Cardiac muscle cell (in vitro differentiated cells and primary cell): Measurements from ENCODE around the gene B3GNT4. TPM values are rescaled to one million over a fixed set of nuclear protein-coding genes. Genes with fewer than 3 reads are reported as not detected.

Source experiments
- DNase-seq, 2 donors: peaks; one replicate each; pipeline versions ENCODE4 v3.0.0 to v3.0.0-alpha.2; 2010 to 2017; ENCODE audit warnings: low read depth in 1 of 2, low spot score in 1 of 2
- H3K27ac ChIP-seq: fragments of 200-600 bp; sonication (generic); 2 replicates; pipeline ENCODE4 v1.5.1; 2016
- H3K27me3 ChIP-seq: fragments of 200-600 bp; sonication (generic); 2 replicates; pipeline ENCODE4 v1.6.0; 2016; ENCODE audit warnings: control low read depth
- H3K36me3 ChIP-seq: fragments of 200-600 bp; sonication (generic); 2 replicates; pipeline ENCODE4 v1.5.1; 2016; ENCODE audit warnings: control low read depth
- H3K4me1 ChIP-seq: fragments of 200-600 bp; sonication (generic); 2 replicates; pipeline ENCODE4 v1.8.1; 2017; ENCODE audit warnings: low read depth, mild to moderate bottlenecking, mixed run types
- H3K4me3 ChIP-seq: fragments of 200-600 bp; sonication (generic); 2 replicates; pipeline ENCODE4 v1.5.1; 2016; ENCODE audit warnings: mild to moderate bottlenecking
- H3K9me3 ChIP-seq: fragments of 200-600 bp; sonication (generic); 2 replicates; pipeline ENCODE4 v1.5.1; 2017; ENCODE audit warnings: low read depth, mild to moderate bottlenecking, control low read depth
- polyA plus RNA-seq: library from polyadenylated mRNA; unstranded; fragments of >200 nt; fragmentation: Nextera tagmentation; extraction: Ambion mirVana; gene quantifications from 2 replicates; pipeline ENCODE4 v1.2.1, GENCODE V29; 2016
- total RNA-seq: library from RNA; depleted of rRNA; stranded (reverse); fragments of >200 nt; gene quantifications from 2 replicates; pipeline ENCODE4 v1.2.3, GENCODE V29; 2016
- TF ChIP-seq, protein P1 (sequence below): IDR thresholded peaks from 2 replicates; pipeline ENCODE4 v1.5.1; 2012; ENCODE audit warnings: low read depth, mild to moderate bottlenecking, low read length

Gene B3GNT4
- total and polyA plus RNA-seq, 2 experiments from 2014 or later = 0.12 to 2.2 TPM

GRCh38 chr12:122208073-122208820 is 4.7 kb downstream of the B3GNT4 start:
- Histone ChIP-seq H3K36me3 (peaks cover 38% of the 10 kb centered on the region), H3K4me1 (no peaks in the 10 kb centered on the region), H3K27ac (no peak overlapping the region), H3K27me3 (peaks cover 24% of the 10 kb centered on the region), H3K9me3 (no peaks in the 10 kb centered on the region), H3K4me3 (no peak overlapping the region)
- DNase-seq = no peak
- TF ChIP-seq, protein P1, sequence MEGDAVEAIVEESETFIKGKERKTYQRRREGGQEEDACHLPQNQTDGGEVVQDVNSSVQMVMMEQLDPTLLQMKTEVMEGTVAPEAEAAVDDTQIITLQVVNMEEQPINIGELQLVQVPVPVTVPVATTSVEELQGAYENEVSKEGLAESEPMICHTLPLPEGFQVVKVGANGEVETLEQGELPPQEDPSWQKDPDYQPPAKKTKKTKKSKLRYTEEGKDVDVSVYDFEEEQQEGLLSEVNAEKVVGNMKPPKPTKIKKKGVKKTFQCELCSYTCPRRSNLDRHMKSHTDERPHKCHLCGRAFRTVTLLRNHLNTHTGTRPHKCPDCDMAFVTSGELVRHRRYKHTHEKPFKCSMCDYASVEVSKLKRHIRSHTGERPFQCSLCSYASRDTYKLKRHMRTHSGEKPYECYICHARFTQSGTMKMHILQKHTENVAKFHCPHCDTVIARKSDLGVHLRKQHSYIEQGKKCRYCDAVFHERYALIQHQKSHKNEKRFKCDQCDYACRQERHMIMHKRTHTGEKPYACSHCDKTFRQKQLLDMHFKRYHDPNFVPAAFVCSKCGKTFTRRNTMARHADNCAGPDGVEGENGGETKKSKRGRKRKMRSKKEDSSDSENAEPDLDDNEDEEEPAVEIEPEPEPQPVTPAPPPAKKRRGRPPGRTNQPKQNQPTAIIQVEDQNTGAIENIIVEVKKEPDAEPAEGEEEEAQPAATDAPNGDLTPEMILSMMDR = no peak

DNA sequence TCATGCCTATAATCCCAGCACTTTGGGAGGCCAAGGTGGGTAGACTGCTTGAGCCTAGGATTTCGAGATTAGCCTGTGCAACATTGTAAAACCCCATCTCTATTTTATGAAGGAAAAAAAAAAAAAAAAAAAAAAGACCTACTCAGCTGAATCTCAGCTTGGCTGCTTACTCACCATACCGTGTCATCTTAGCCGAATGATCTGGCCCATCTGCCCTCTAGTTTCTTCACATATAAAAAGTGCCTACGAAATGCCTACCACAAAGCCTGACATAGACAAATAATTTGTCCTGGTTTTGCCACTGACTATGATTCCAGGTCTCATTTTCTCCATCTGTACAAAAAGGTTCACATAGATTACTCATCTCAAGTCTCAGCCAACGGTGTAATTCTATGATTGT is 12.3 kb downstream of the B3GNT4 start:
- Histone ChIP-seq H3K36me3 (peaks cover 73% of the 10 kb centered on the region), H3K27me3 (no peaks in the 10 kb centered on the region), H3K4me1 (no peaks in the 10 kb centered on the region), H3K27ac (no peak overlapping the region), H3K4me3 (no peak overlapping the region), H3K9me3 (no peaks in the 10 kb centered on the region)
- TF ChIP-seq, protein P1 = no peak
- no peak for DNase-seq

DNA sequence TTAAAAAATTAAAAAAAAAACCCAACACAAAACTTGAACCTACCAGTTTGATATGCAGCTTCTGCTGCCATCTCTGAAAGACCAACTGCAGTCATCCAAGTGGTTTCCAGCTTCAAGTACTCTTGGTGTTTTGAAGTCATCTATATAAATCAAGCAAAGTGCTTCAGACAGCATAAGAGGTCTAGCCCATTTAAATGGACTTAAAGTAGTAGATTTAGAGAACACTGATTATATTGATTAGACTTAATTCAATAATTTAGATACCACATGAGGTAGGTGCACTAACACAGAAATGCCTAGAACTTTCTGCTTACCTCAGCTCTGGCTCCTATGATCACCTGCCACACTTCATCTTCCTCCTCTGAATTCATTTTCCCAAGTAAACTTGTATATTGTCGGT is 12.9 kb downstream of the B3GNT4 start:
- Histone ChIP-seq H3K27ac (no peak overlapping the region), H3K4me3 (no peak overlapping the region), H3K4me1 (no peaks in the 10 kb centered on the region), H3K36me3 (peaks cover 72% of the 10 kb centered on the region), H3K9me3 (no peaks in the 10 kb centered on the region), H3K27me3 (no peaks in the 10 kb centered on the region)
- no peak for DNase-seq
- TF ChIP-seq, protein P1 = no peak

- Histone ChIP-seq H3K36me3 (peaks cover 13% of the 10 kb centered on the region), H3K27ac (peak within 1 kb of the TSS; percentile 86), H3K9me3 (no peaks in the 10 kb centered on the region), H3K27me3 (no peaks in the 10 kb centered on the region), H3K4me3 (peak within 1 kb of the TSS; percentile 50), H3K4me1 (peaks cover 14% of the 10 kb centered on the region)
- TF ChIP-seq, protein P1 = no peak
- peak; percentile 100 for DNase-seq
Observed at GRCh38 chr12:122225683-122226365, 22.3 kb downstream of the B3GNT4 start, which contains the start of gene DIABLO. TSS of gene DIABLO (minus strand) at chr12:122226052. CDS start at chr12:122226014, 38 bp downstream.

- Histone ChIP-seq H3K4me3 (no peak overlapping the region), H3K36me3 (peaks cover 15% of the 10 kb centered on the region), H3K27ac (no peak overlapping the region), H3K9me3 (no peaks in the 10 kb centered on the region), H3K27me3 (no peaks in the 10 kb centered on the region), H3K4me1 (peaks cover 14% of the 10 kb centered on the region)
- TF ChIP-seq, protein P1 = no peak
- DNase-seq = no peak
Observed at GRCh38 chr12:122226366-122227125, 23.0 kb downstream of the B3GNT4 start.
